ENCODE measurements around the gene TUBB.

The TUBB gene

GRCh38 chr6:30719791-30720737, at the start of gene TUBB:
Gene TUBB, plus strand, starts transcription at chr6:30720352. Its CDS starts 155 bp downstream, at chr6:30720507.
- peak; percentile 94 for DNase-seq (ENCODE audit: low read depth in 2 of 2)

GRCh38 chr6:30670760-30671527, 49.2 kb upstream of the TUBB start:
- DNase-seq (ENCODE audit: low read depth in 2 of 2): no peak

- DNase-seq (ENCODE audit: low read depth in 2 of 2): peak; percentile 83 to 85
Observed at GRCh38 chr6:30672445-30673253, 47.5 kb upstream of the TUBB start, which contains the start of gene DHX16. Gene DHX16, minus strand, starts transcription at chr6:30673006. Its CDS starts 165 bp downstream, at chr6:30672841.

- no peak for DNase-seq (ENCODE audit: low read depth in 2 of 2)
Observed at GRCh38 chr6:30676660-30677285, 43.4 kb upstream of the TUBB start.

GRCh38 chr6:30678964-30679726, 41.0 kb upstream of the TUBB start:
- peak; percentile 86 for DNase-seq (ENCODE audit: low read depth in 2 of 2)

- DNase-seq (ENCODE audit: low read depth in 2 of 2): no peak
Observed at GRCh38 chr6:30679765-30680535, 40.2 kb upstream of the TUBB start.

GRCh38 chr6:30681766-30682142, 38.4 kb upstream of the TUBB start:
- no peak for DNase-seq (ENCODE audit: low read depth in 2 of 2)

GRCh38 chr6:30682143-30683117, 37.7 kb upstream of the TUBB start:
- peak; percentile 84 to 86 for DNase-seq (ENCODE audit: low read depth in 2 of 2)

- no peak for DNase-seq (ENCODE audit: low read depth in 2 of 2)
Observed at GRCh38 chr6:30683183-30683979, 36.8 kb upstream of the TUBB start.

- DNase-seq (ENCODE audit: low read depth in 2 of 2): no peak
Observed at GRCh38 chr6:30683980-30684338, 36.2 kb upstream of the TUBB start.

GRCh38 chr6:30684386-30685156, 35.6 kb upstream of the TUBB start:
- DNase-seq (ENCODE audit: low read depth in 2 of 2): peak in 1 of 2 donors; percentile 50

- no peak for DNase-seq (ENCODE audit: low read depth in 2 of 2)
Observed at GRCh38 chr6:30685157-30686008, 34.8 kb upstream of the TUBB start.

- DNase-seq (ENCODE audit: low read depth in 2 of 2): peak; percentile 81 to 85
Observed at GRCh38 chr6:30686009-30686907, 33.9 kb upstream of the TUBB start, which contains the start of gene PPP1R18. Gene PPP1R18, minus strand, starts transcription at chr6:30686645. Its CDS starts 627 bp downstream, at chr6:30686018.

GRCh38 chr6:30686908-30687658, 33.1 kb upstream of the TUBB start:
- DNase-seq (ENCODE audit: low read depth in 2 of 2): peak; percentile 83
